Right lobe of liver (tissue), 6 donors: ENCODE results near the gene SIGLEC15. TPM values are rescaled to one million over a fixed set of nuclear protein-coding genes. Genes with fewer than 3 reads are reported as not detected.
A peak's percentile ranks its signal among the peaks of the same experiment; 100 is the strongest.

Experiments used
- ATAC-seq, 4 donors: fragments of 200-7000 bp; cut with Tn5 transposase; one replicate each; pipeline ENCODE4 v1.9.1; 2020; ENCODE audit warnings: mild to moderate bottlenecking in 4 of 4, moderate library complexity in 4 of 4
- DNase-seq, 3 donors: peaks; one replicate each; pipeline ENCODE4 v3.0.0-alpha.2; 2020
- H3K27ac ChIP-seq, 3 donors: fragments of 200-600 bp; one replicate each; pipeline ENCODE4 v1.8.0; 2022
- H3K27me3 ChIP-seq, 2 donors: fragments of 200-600 bp; one replicate each; pipeline ENCODE4 v1.8.0; 2022
- H3K36me3 ChIP-seq, 4 donors: fragments of 200-600 bp; sonication (generic) in 1 of 4; one replicate each; pipeline versions ENCODE4 v1.5.1 to v1.8.0; 2017 to 2022; ENCODE audit warnings: control low read depth in 1 of 4
- H3K4me1 ChIP-seq, 4 donors: fragments of 200-600 bp; sonication (generic) in 1 of 4; one replicate each; pipeline versions ENCODE4 v1.5.1 to v1.8.0; 2017 to 2022; ENCODE audit warnings: control low read depth in 1 of 4
- H3K4me3 ChIP-seq, 3 donors: fragments of 200-600 bp; one replicate each; pipeline ENCODE4 v1.8.0; 2022
- H3K9me3 ChIP-seq, 4 donors: fragments of 200-600 bp; sonication (generic) in 1 of 4; one replicate each; pipeline versions ENCODE4 v1.5.1 to v1.8.0; 2017 to 2022; ENCODE audit warnings: control low read depth in 1 of 4
- CTCF ChIP-seq, 4 donors: fragments of 200-600 bp in 3 of 4; fragments of 450-650 bp in 1 of 4; IDR thresholded peaks; one replicate each; pipeline versions ENCODE4 v1.5.1 to v1.8.0; 2016 to 2022; ENCODE audit warnings: antibody characterized with exemption in 4 of 4, mild to moderate bottlenecking in 2 of 4
- POLR2A ChIP-seq: fragments of 450-650 bp; IDR thresholded peaks from one replicate; pipeline ENCODE4 v1.6.1; 2017; ENCODE audit warnings: antibody characterized with exemption, mild to moderate bottlenecking
- WGBS: methylation state at CpG from one replicate; pipeline ENCODE4 v1.1.6; 2018; ENCODE audit warnings: low coverage, low lambda C conversion rate; ENCODE audit not compliant: insufficient coverage; ENCODE audit errors: missing lambda C conversion rate; 5-methylcytosine and 5-hydroxymethylcytosine counted together
- intact Hi-C, 2 donors: fragments of 100-400 bp; cut with DNase I; formaldehyde crosslinking; loops; one replicate each; pipeline versions ENCODE4 v1.11.2 to v1.14.1; 2022
- total RNA-seq, 6 experiments: library from RNA; depleted of rRNA in 2 of 6; stranded (reverse); fragments of >200 nt in 2 of 6; fragmentation: NEBNext Ultra II Directional in 3 of 6; extraction: Animal tissue kit (Norgen Biotek cat#: 25700) in 3 of 6; gene quantifications; one replicate each; pipeline versions ENCODE4 v1.1.0 to v1.2.4, GENCODE V29; 2016 to 2023
- donor health status: DM: no; HTN: yes; CAD: no.
- donor health status: DM: no; HTN: no; CAD: no.
- donor health status: DM: no; HTN: no; CAD: no.
- donor health status: DM: no; HTN: yes; CAD: no.
- donor health status: DM: no; HTN: yes; CAD: no.

Gene SIGLEC15
- total RNA-seq, 6 experiments from 2014 or later: 0.12 to 0.35 (median 0.19) TPM; not detected in 2

- WGBS: 100% methylated on average over 2 of the region's 10 CpGs
- H3K4me3 ChIP-seq: no peak overlapping the region
- intact Hi-C loops: no loop called here
- no peak for DNase-seq
- ATAC-seq: peak in 1 of 4 donors; percentile 31
- peak in 2 of 4 donors; percentile 9 to 11 for TF ChIP-seq CTCF (IDR thresholded peaks at IDR 0.05)
- TF ChIP-seq POLR2A: no peak
- no peak overlapping the region for H3K27ac ChIP-seq
- peaks cover 0 to 13% (median 4%) of the 10 kb centered on the region in 4 donors for H3K36me3 ChIP-seq
- no peaks in the 10 kb centered on the region for H3K27me3 ChIP-seq
- peaks cover 0 to 9% (median 0%) of the 10 kb centered on the region in 4 donors for H3K4me1 ChIP-seq
- no peaks in the 10 kb centered on the region for H3K9me3 ChIP-seq
Measured at GRCh38 chr18:45850021-45850420, 24.5 kb downstream of the SIGLEC15 start.

GRCh38 chr18:45851161-45851925, 25.9 kb downstream of the SIGLEC15 start:
- peaks cover 0 to 9% (median 0%) of the 10 kb centered on the region in 4 donors for H3K4me1 ChIP-seq
- no peaks in the 10 kb centered on the region for H3K27me3 ChIP-seq
- 53% methylated on average over 7 of the region's 10 CpGs for WGBS
- intact Hi-C loops: no loop called here
- TF ChIP-seq POLR2A (no peak), CTCF (IDR thresholded peaks at IDR 0.05) (no peak)
- peak; percentile 36 to 85 (median 61) for ATAC-seq
- H3K9me3 ChIP-seq: no peaks in the 10 kb centered on the region
- DNase-seq: no peak
- H3K36me3 ChIP-seq: peaks cover 0 to 20% (median 5%) of the 10 kb centered on the region in 4 donors
- no peak overlapping the region for H3K4me3 ChIP-seq
- H3K27ac ChIP-seq: peak overlapping the region in 1 of 3 donors; percentile 44

GRCh38 chr18:45852631-45853030, 27.2 kb downstream of the SIGLEC15 start:
- no peaks in the 10 kb centered on the region for H3K27me3 ChIP-seq
- H3K27ac ChIP-seq: no peak overlapping the region
- H3K4me1 ChIP-seq: peaks cover 0 to 13% (median 0%) of the 10 kb centered on the region in 4 donors
- no peak for ATAC-seq
- no peak overlapping the region for H3K4me3 ChIP-seq
- H3K9me3 ChIP-seq: no peaks in the 10 kb centered on the region
- intact Hi-C loops: no loop called here
- WGBS: 94% methylated on average over 2 of the region's 5 CpGs
- no peak for TF ChIP-seq CTCF (IDR thresholded peaks at IDR 0.05)
- no peak for TF ChIP-seq POLR2A
- no peak for DNase-seq
- peaks cover 0 to 20% (median 5%) of the 10 kb centered on the region in 4 donors for H3K36me3 ChIP-seq

- no peak for ATAC-seq
- WGBS: 95% methylated on average over 2 of the region's 2 CpGs
Measured at GRCh38 chr18:45854036-45854586, 28.6 kb downstream of the SIGLEC15 start.

More at GRCh38 chr18:45854036-45854586, 28.6 kb downstream of the SIGLEC15 start:
- no peak for TF ChIP-seq POLR2A
- no peak for TF ChIP-seq CTCF (IDR thresholded peaks at IDR 0.05)
- Histone ChIP-seq H3K9me3 (no peaks in the 10 kb centered on the region), H3K36me3 (peaks cover 0 to 34% (median 8%) of the 10 kb centered on the region in 4 donors), H3K4me3 (no peak overlapping the region), H3K4me1 (peaks cover 0 to 13% (median 0%) of the 10 kb centered on the region in 4 donors), H3K27ac (no peak overlapping the region), H3K27me3 (no peaks in the 10 kb centered on the region)
- intact Hi-C loops: no loop called here
- DNase-seq: no peak
